Measurements from ENCODE around the gene CCR7.

Gene CCR7

DNA sequence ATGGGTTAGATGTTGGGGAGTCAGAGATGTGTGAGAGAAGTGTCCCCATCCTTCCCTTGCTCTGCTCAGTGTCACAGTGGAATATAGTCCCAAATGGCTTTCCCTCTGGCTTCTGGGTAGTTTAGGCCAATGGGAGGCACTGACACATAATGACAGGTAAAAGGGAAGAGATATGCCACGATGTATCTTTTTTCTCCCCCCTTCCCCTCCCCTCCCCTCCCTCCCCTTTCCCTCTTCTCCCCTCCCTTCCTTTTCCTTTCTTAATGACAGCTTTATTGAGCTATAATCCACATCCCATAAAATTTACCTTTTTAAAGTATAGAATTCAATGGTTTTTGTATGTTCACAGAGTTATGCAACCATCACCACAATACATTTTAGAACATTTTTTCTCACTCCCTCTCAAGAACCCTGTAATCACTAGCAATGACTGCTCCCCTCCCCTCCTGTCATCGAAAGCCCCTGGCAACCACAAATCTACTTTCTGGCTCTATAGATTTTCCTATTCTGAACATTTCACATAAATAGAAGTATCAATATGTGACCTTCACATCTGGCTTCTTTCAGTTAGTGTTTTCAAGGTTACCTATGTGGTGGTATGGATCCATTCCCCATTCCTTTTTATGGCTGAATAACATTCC, 617 bp upstream of the CCR7 start:
- H3K4me3 ChIP-seq (ENCODE audit: control insufficient read depth, low read depth, low read length), result no peak overlapping the region
- DNase-seq (ENCODE audit: low read depth), result no peak
- TF ChIP-seq, protein P1, sequence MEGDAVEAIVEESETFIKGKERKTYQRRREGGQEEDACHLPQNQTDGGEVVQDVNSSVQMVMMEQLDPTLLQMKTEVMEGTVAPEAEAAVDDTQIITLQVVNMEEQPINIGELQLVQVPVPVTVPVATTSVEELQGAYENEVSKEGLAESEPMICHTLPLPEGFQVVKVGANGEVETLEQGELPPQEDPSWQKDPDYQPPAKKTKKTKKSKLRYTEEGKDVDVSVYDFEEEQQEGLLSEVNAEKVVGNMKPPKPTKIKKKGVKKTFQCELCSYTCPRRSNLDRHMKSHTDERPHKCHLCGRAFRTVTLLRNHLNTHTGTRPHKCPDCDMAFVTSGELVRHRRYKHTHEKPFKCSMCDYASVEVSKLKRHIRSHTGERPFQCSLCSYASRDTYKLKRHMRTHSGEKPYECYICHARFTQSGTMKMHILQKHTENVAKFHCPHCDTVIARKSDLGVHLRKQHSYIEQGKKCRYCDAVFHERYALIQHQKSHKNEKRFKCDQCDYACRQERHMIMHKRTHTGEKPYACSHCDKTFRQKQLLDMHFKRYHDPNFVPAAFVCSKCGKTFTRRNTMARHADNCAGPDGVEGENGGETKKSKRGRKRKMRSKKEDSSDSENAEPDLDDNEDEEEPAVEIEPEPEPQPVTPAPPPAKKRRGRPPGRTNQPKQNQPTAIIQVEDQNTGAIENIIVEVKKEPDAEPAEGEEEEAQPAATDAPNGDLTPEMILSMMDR (conservative IDR thresholded peaks at IDR 0.05; ENCODE audit: control insufficient read depth, insufficient read depth, low read depth, low read length), result no peak

DNA sequence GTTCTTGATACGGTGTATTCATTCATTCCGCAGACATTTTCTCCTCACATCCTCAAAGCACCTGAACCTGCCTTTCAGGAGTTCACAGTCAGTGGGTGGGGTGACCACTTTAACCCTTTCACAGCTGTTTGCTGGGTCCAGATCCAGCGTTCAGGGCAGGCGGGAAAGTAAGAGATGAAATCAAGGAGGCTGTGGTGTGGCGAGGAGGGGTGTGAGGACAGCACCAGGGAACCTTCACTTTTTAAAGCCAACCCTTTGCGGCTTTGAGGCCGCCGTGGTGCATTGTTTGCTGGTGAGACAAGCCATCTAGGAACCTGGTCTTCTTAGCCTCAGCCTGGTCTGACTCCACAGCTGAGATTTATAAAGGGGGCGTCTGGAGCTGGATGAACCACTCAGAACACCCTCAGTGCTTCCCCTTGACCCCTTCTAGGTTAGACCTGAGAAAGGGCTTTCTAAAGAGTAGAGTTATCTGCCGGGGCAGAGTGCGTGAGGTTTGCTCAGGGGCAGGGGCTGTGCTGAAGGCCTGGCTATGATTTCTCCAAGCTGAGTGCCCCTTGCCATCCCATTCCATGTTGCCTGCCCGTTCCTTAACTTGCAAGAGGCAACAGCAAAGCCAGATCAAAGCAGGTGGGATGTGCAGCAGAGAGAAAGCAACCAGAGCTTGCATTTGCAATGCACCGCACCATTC, 933 bp downstream of the CCR7 start:
- no peak for DNase-seq (ENCODE audit: low read depth)
- TF ChIP-seq, protein P1 (conservative IDR thresholded peaks at IDR 0.05; ENCODE audit: control insufficient read depth, insufficient read depth, low read depth, low read length), result no peak
- no peak overlapping the region for H3K4me3 ChIP-seq (ENCODE audit: control insufficient read depth, low read depth, low read length)

DNA sequence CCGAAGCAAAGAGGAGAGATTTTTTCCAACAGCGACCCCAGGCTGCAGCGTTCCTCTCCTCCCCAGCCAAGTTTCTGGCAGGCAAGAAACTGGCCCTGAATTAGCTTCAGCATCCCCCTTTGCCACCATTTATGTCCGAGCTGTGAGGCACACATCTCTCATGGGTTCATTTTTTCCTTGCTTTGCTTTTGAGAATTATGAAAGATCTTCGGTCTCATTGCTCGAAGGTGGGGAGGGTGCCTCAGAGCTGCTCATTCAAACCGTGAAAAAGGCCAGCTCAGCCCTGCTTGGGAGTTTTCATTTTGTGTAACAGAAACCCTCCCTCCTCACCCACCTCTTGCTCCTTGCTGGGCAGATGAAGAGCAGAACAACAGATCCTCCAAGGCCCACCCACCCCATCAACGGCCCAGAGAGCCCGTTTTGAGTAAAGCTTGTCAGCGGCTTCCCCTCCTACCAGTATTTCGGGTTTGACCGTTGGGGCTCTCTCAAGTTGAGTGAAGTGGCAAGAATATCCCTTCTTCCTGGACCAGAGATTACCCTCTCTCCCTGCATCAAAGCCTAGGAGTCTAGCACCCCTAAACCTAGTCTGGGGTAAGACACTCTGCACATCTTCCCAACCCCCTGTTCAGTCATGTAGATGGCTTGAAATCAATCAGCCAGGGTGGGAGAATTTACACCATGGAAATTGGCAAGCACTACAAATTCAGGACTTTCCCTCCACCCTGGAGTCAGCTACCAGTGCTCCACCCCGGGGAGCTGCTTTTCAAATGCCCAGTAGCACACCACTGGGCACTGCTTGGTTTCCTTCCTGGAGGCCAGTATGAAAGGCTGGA, 1.8 kb downstream of the CCR7 start:
- no peak for DNase-seq (ENCODE audit: low read depth)
- TF ChIP-seq, protein P1 (conservative IDR thresholded peaks at IDR 0.05; ENCODE audit: control insufficient read depth, insufficient read depth, low read depth, low read length), result no peak
- H3K4me3 ChIP-seq (ENCODE audit: control insufficient read depth, low read depth, low read length), result no peak overlapping the region

DNA sequence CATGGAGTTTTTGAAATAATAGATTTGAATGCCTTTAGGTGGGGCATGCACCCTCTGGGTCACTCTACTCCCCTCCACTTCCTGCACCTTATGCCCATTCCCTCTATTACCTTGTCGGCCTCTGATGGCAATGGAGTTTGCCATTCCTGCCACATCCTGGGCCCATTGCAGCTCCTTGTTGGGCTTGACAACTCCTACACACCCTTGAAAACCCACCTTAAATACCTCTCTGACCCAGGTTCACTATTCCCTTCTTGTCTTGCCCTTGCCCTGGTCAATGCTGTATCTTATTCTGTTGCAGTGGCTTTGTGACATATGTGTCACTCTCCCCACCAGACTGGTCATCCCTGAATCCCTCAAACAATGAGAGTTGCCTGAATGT, 2.4 kb downstream of the CCR7 start:
- TF ChIP-seq, protein P1 (conservative IDR thresholded peaks at IDR 0.05; ENCODE audit: control insufficient read depth, insufficient read depth, low read depth, low read length), result no peak
- DNase-seq (ENCODE audit: low read depth), result no peak
- no peak overlapping the region for H3K4me3 ChIP-seq (ENCODE audit: control insufficient read depth, low read depth, low read length)

DNA sequence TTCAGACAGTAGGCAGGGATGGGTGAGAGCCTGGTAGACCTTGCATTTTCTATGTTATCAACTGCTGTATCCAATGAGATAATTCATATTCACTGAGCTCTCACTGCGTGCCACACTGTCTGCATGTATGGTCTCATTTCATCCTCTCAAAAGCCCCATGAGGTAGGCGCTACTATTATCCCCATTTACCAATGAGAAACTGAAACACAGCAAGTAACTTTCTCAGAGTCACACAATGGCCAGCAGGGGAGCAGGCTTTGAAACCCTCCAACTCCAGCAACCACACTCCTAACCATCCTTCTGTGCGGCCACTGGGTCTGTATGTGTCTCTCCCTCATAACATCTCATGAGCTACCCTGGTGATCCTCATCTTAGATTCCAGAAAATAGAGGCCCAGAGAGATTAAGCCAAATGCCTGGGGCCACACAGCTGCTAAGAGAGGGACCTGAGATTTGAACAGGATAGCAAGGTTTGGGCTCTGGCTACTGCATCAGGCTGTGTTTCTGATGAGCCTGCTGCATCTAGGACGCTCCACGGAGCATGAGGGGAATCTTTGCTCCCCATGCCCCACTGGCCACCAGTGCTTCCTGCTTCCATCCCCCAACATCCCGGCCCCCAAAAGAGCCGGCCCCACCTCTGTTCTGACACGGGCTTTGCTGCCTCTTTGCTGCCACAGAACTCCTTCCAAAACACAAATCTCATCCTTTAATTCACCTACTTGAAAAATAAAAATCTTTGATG, 3.2 kb downstream of the CCR7 start:
- TF ChIP-seq, protein P1 (conservative IDR thresholded peaks at IDR 0.05; ENCODE audit: control insufficient read depth, insufficient read depth, low read depth, low read length), result peak; percentile 22
- no peak for DNase-seq (ENCODE audit: low read depth)
- no peak overlapping the region for H3K4me3 ChIP-seq (ENCODE audit: control insufficient read depth, low read depth, low read length)

DNA sequence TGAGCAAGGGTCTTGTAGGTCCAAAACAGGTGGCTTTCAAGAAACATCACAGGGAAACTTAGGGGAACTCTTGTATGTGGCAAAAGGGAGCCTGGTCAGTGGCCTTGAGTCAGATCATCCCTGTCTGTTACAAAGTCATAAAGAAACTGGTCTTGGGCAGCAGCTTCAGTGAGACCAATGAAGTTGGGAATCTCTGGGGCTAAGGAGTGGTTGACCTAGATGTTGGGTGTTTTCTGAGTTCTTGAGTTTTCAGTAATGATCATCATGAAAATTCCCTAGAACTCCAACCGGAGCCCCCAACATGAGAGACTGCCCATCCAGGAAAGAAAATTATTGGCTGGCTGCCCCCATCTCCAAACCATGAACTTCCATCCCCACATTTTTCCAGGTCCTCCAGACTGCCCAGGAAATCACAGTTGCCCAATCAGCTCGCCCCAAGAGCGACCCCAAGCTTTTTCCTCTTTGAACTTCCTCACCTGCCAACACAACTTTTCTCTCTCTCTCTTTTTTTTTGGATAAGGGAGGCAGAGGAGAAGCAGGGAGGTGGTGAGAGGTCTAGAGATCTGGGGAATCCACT, 3.9 kb downstream of the CCR7 start:
- no peak overlapping the region for H3K4me3 ChIP-seq (ENCODE audit: control insufficient read depth, low read depth, low read length)
- TF ChIP-seq, protein P1 (conservative IDR thresholded peaks at IDR 0.05; ENCODE audit: control insufficient read depth, insufficient read depth, low read depth, low read length), result no peak
- DNase-seq (ENCODE audit: low read depth), result no peak
